ENCODE measurements around the gene KIF21B. TPM values are rescaled to one million over a fixed set of nuclear protein-coding genes. Genes with fewer than 3 reads are reported as not detected.

Gene KIF21B
- total RNA-seq, 4 donors from 2014 or later: 0.29 to 11.3 (median 2.4) TPM

GRCh38 chr1:201061886-201062285, 38.4 kb upstream of the KIF21B start:
- no peak overlapping the region for H3K4me3 ChIP-seq
- no peaks in the 10 kb centered on the region for H3K9me3 ChIP-seq
- H3K27me3 ChIP-seq: no peaks in the 10 kb centered on the region
- H3K27ac ChIP-seq: no peak overlapping the region
- no peaks in the 10 kb centered on the region for H3K36me3 ChIP-seq
- intact Hi-C loops (cut with DNase I; ENCODE audit: low total_unique reads): no loop called here
- TF ChIP-seq CTCF (IDR thresholded peaks at IDR 0.05) (no peak), POLR2A (IDR thresholded peaks at IDR 0.05) (no peak)
- DNase-seq: no peak
- no peaks in the 10 kb centered on the region for H3K4me1 ChIP-seq

GRCh38 chr1:201061049-201061448, 37.5 kb upstream of the KIF21B start:
- Histone ChIP-seq H3K4me3 (no peak overlapping the region), H3K27ac (no peak overlapping the region), H3K9me3 (no peaks in the 10 kb centered on the region), H3K27me3 (no peaks in the 10 kb centered on the region), H3K4me1 (no peaks in the 10 kb centered on the region), H3K36me3 (no peaks in the 10 kb centered on the region)
- intact Hi-C loops (cut with DNase I; ENCODE audit: low total_unique reads): no loop called here
- TF ChIP-seq POLR2A (IDR thresholded peaks at IDR 0.05) (no peak), CTCF (IDR thresholded peaks at IDR 0.05) (no peak)
- no peak for DNase-seq

- H3K9me3 ChIP-seq: no peaks in the 10 kb centered on the region
- H3K4me1 ChIP-seq: no peaks in the 10 kb centered on the region
- no peaks in the 10 kb centered on the region for H3K27me3 ChIP-seq
- intact Hi-C loops (cut with DNase I; ENCODE audit: low total_unique reads): no loop called here
- H3K36me3 ChIP-seq: no peaks in the 10 kb centered on the region
- no peak for TF ChIP-seq POLR2A (IDR thresholded peaks at IDR 0.05)
- no peak for TF ChIP-seq CTCF (IDR thresholded peaks at IDR 0.05)
- no peak for DNase-seq
- H3K4me3 ChIP-seq: no peak overlapping the region
- H3K27ac ChIP-seq: no peak overlapping the region
Measured at GRCh38 chr1:201060586-201060985, 37.1 kb upstream of the KIF21B start.

- Histone ChIP-seq H3K27me3 (no peaks in the 10 kb centered on the region), H3K27ac (no peak overlapping the region), H3K4me3 (no peak overlapping the region), H3K9me3 (no peaks in the 10 kb centered on the region), H3K36me3 (no peaks in the 10 kb centered on the region), H3K4me1 (no peaks in the 10 kb centered on the region)
- TF ChIP-seq POLR2A (IDR thresholded peaks at IDR 0.05) (no peak), CTCF (IDR thresholded peaks at IDR 0.05) (no peak)
- intact Hi-C loops (cut with DNase I; ENCODE audit: low total_unique reads): no loop called here
- DNase-seq: no peak
Measured at GRCh38 chr1:201059871-201060555, 36.5 kb upstream of the KIF21B start.

GRCh38 chr1:201059401-201059800, 35.9 kb upstream of the KIF21B start:
- DNase-seq: no peak
- no peak for TF ChIP-seq POLR2A (IDR thresholded peaks at IDR 0.05)
- TF ChIP-seq CTCF (IDR thresholded peaks at IDR 0.05): no peak
- Histone ChIP-seq H3K4me1 (no peaks in the 10 kb centered on the region), H3K27me3 (no peaks in the 10 kb centered on the region), H3K9me3 (no peaks in the 10 kb centered on the region), H3K4me3 (no peak overlapping the region), H3K27ac (no peak overlapping the region), H3K36me3 (no peaks in the 10 kb centered on the region)
- intact Hi-C loops (cut with DNase I; ENCODE audit: low total_unique reads): no loop called here

Data from uterus (tissue), 4 donors.